Keratinocyte (primary cell): ENCODE measurements around the gene UHRF2. TPM values are rescaled to one million over a fixed set of nuclear protein-coding genes. Genes with fewer than 3 reads are reported as not detected.

Experiments
- DNase-seq: peaks from one replicate; pipeline ENCODE4 v3.0.0-alpha.2; 2011; ENCODE audit warnings: low read depth, missing footprints, low spot score
- FAIRE-seq: peaks from 2 replicates; lab custom pipeline; 2011; peaks lifted over from hg19 to GRCh38; lab: Jason Lieb, UNC
- H2AFZ ChIP-seq: 2 replicates; pipeline ENCODE4 v1.6.0; 2012; ENCODE audit warnings: low read length, control low read depth, inconsistent platforms; ENCODE audit not compliant: control insufficient read depth
- H3K27ac ChIP-seq: 2 replicates; pipeline ENCODE4 v1.5.1; 2011; ENCODE audit warnings: low read length; ENCODE audit not compliant: control insufficient read depth, insufficient read depth
- H3K27me3 ChIP-seq: 3 replicates; pipeline ENCODE4 v1.6.0; 2011; ENCODE audit warnings: low read length; ENCODE audit not compliant: control insufficient read depth, insufficient read depth; ENCODE audit errors: extremely low read depth
- H3K36me3 ChIP-seq, 2 experiments: 2 replicates in 1 of 2; 3 replicates in 1 of 2; pipeline ENCODE4 v1.5.1; 2011; ENCODE audit warnings: low read length in 2 of 2, mild to moderate bottlenecking in 1 of 2; ENCODE audit not compliant: control insufficient read depth in 2 of 2, insufficient read depth in 2 of 2; ENCODE audit errors: extremely low read depth in 1 of 2
- H3K4me1 ChIP-seq: 3 replicates; pipeline ENCODE4 v1.5.1; 2011; ENCODE audit warnings: low read length; ENCODE audit not compliant: control insufficient read depth, insufficient read depth; ENCODE audit errors: extremely low read depth
- H3K4me2 ChIP-seq: 3 replicates; pipeline ENCODE4 v1.6.0; 2011; ENCODE audit warnings: low read depth, low read length; ENCODE audit not compliant: control insufficient read depth, insufficient read depth; ENCODE audit errors: extremely low read depth
- H3K4me3 ChIP-seq, 3 experiments: fragments of 200-600 bp in 1 of 3; sonication (generic) in 1 of 3; 2 replicates in 2 of 3; 3 replicates in 1 of 3; pipeline ENCODE4 v1.5.1; 2011 to 2016; ENCODE audit warnings: low read length in 3 of 3, mild to moderate bottlenecking in 3 of 3, control low read depth in 2 of 3, inconsistent platforms in 1 of 3, low read depth in 1 of 3, mixed read lengths in 1 of 3, mixed run types in 1 of 3, moderate library complexity in 1 of 3; ENCODE audit not compliant: control insufficient read depth in 2 of 3, insufficient read depth in 2 of 3; ENCODE audit errors: extremely low read depth in 1 of 3
- H3K79me2 ChIP-seq: 2 replicates; pipeline ENCODE4 v1.6.0; 2012; ENCODE audit warnings: low read length; ENCODE audit not compliant: control insufficient read depth, insufficient read depth
- H3K9ac ChIP-seq: 3 replicates; pipeline ENCODE4 v1.6.0; 2011; ENCODE audit warnings: low read length; ENCODE audit not compliant: control insufficient read depth, insufficient read depth; ENCODE audit errors: extremely low read depth
- H3K9me1 ChIP-seq: 3 replicates; pipeline ENCODE4 v1.6.0; 2011; ENCODE audit warnings: low read length; ENCODE audit not compliant: control insufficient read depth, insufficient read depth; ENCODE audit errors: extremely low read depth
- H3K9me3 ChIP-seq: 2 replicates; pipeline ENCODE4 v1.5.1; 2012; ENCODE audit warnings: low read depth, low read length; ENCODE audit not compliant: control insufficient read depth
- H4K20me1 ChIP-seq: 3 replicates; pipeline ENCODE4 v1.6.0; 2011; ENCODE audit warnings: low read length; ENCODE audit not compliant: control insufficient read depth, insufficient read depth; ENCODE audit errors: extremely low read depth
- EZH2 ChIP-seq: IDR thresholded peaks from one replicate; pipeline ENCODE4 v1.6.1; 2012; ENCODE audit warnings: inconsistent platforms, mild to moderate bottlenecking, low read length, moderate library complexity
- dilution Hi-C: fragments of 300-500 bp; cut with MboI; formaldehyde crosslinking; loops from one replicate; pipeline ENCODE4 v1.7.0; 2020; ENCODE audit warnings: low sequenced_read_pairs; ENCODE audit not compliant: extremely low pct_ligation_motif_present
- polyA plus RNA-seq, 5 experiments: library from polyadenylated mRNA; depleted of rRNA in 3 of 5; stranded (reverse) in 3 of 5; stranded (forward) in 1 of 5; unstranded in 1 of 5; fragments of >200 nt; gene quantifications; 1 replicate in 1 of 5; 2 replicates in 3 of 5; 3 replicates in 1 of 5; pipeline versions ENCODE4 v1.2.1 to v1.2.3, GENCODE V29; 2011 to 2012; ENCODE audit warnings: missing spikeins in 2 of 5, low read depth in 1 of 5, low replicate concordance in 1 of 5
- TF ChIP-seq, protein P1 (sequence below), 3 experiments: IDR thresholded peaks in 1 of 3; conservative IDR thresholded peaks in 1 of 3; optimal IDR thresholded peaks in 1 of 3; 2 replicates in 2 of 3; 3 replicates in 1 of 3; pipeline versions ENCODE3 to v1.5.1; 2011; ENCODE audit warnings: low read length in 3 of 3, mild to moderate bottlenecking in 3 of 3, moderate library complexity in 2 of 3, control low read depth in 1 of 3, inconsistent platforms in 1 of 3; ENCODE audit not compliant: insufficient read depth in 2 of 3; ENCODE audit errors: extremely low read depth in 1 of 3

UHRF2 gene
- polyA plus RNA-seq, 1 donor (not counting 4 experiments of a cell fraction or from before 2014, with no cell fraction given), result 77.0 TPM

- TF ChIP-seq, protein P1, sequence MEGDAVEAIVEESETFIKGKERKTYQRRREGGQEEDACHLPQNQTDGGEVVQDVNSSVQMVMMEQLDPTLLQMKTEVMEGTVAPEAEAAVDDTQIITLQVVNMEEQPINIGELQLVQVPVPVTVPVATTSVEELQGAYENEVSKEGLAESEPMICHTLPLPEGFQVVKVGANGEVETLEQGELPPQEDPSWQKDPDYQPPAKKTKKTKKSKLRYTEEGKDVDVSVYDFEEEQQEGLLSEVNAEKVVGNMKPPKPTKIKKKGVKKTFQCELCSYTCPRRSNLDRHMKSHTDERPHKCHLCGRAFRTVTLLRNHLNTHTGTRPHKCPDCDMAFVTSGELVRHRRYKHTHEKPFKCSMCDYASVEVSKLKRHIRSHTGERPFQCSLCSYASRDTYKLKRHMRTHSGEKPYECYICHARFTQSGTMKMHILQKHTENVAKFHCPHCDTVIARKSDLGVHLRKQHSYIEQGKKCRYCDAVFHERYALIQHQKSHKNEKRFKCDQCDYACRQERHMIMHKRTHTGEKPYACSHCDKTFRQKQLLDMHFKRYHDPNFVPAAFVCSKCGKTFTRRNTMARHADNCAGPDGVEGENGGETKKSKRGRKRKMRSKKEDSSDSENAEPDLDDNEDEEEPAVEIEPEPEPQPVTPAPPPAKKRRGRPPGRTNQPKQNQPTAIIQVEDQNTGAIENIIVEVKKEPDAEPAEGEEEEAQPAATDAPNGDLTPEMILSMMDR (optimal IDR thresholded peaks at IDR 0.05 in 1 of 3, IDR thresholded peaks at IDR 0.05 in 1 of 3, conservative IDR thresholded peaks at IDR 0.05 in 1 of 3; ENCODE audit: extremely low read depth in 1 of 3, insufficient read depth in 2 of 3, low read length in 3 of 3), result no peak
- no peak for TF ChIP-seq EZH2
- no peaks in the 10 kb centered on the region for H3K9me3 ChIP-seq
- no peaks in the 10 kb centered on the region for H3K27me3 ChIP-seq
- no peaks in the 10 kb centered on the region for H4K20me1 ChIP-seq
- H3K27ac ChIP-seq, result no peak overlapping the region
- peak overlapping the region; percentile 21 for H2AFZ ChIP-seq
- dilution Hi-C loops, result no loop called here
- H3K4me1 ChIP-seq, result no peaks in the 10 kb centered on the region
- H3K4me3 ChIP-seq, result no peak overlapping the region
- no peak overlapping the region for H3K4me2 ChIP-seq
- H3K9me1 ChIP-seq, result no peaks in the 10 kb centered on the region
- no peak for FAIRE-seq
- no peak overlapping the region for H3K9ac ChIP-seq
- no peak for DNase-seq
- no peaks in the 10 kb centered on the region for H3K36me3 ChIP-seq
- no peaks in the 10 kb centered on the region for H3K79me2 ChIP-seq
Measured at GRCh38 chr9:6383551-6384225, 29.3 kb upstream of the UHRF2 start.

DNA sequence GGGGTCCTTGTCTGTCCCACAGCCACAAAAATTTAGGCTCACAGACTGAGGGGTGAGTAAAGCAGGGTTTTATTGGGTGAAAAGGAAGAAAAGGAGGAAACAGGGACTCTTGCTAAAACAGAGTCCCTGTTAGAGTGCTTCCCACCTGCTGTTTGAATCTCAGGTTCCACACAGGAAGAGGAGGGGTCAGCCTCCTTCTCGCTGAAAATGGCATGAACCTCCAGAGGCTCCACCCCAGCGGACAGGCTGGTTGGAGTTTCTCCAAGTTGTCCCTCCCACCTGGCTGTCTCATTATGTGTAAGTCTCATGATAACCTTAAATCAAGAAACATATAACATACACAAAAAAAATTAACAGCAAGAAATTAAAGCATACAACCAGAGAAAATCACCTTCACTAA lies 28.3 kb upstream of the UHRF2 start:
- FAIRE-seq, result no peak
- dilution Hi-C loops, result no loop called here
- Histone ChIP-seq H3K9me3 (no peaks in the 10 kb centered on the region), H3K4me1 (no peaks in the 10 kb centered on the region), H3K9me1 (no peaks in the 10 kb centered on the region), H3K36me3 (no peaks in the 10 kb centered on the region), H3K4me2 (no peak overlapping the region), H3K27me3 (no peaks in the 10 kb centered on the region), H3K79me2 (no peaks in the 10 kb centered on the region), H4K20me1 (no peaks in the 10 kb centered on the region), H3K9ac (no peak overlapping the region), H3K27ac (no peak overlapping the region), H2AFZ (peak overlapping the region; percentile 13), H3K4me3 (no peak overlapping the region)
- no peak for DNase-seq
- TF ChIP-seq, protein P1 (optimal IDR thresholded peaks at IDR 0.05 in 1 of 3, IDR thresholded peaks at IDR 0.05 in 1 of 3, conservative IDR thresholded peaks at IDR 0.05 in 1 of 3; ENCODE audit: extremely low read depth in 1 of 3, insufficient read depth in 2 of 3, low read length in 3 of 3), result no peak
- TF ChIP-seq EZH2, result no peak
